D721Med (cell line): ENCODE results near the gene ST3GAL3.

Source experiments
- DNase-seq: peaks from one replicate; pipeline ENCODE4 v3.0.0; 2011; ENCODE audit warnings: low spot score; ENCODE audit not compliant: insufficient read length
- FAIRE-seq: peaks from 2 replicates; lab custom pipeline; 2011; peaks lifted over from hg19 to GRCh38; lab: Jason Lieb, UNC
- CTCF ChIP-seq: IDR thresholded peaks from 2 replicates; pipeline ENCODE4 v1.5.1; 2012; ENCODE audit warnings: mild to moderate bottlenecking, control low read depth; ENCODE audit not compliant: insufficient read depth; ENCODE audit errors: missing control alignments

The ST3GAL3 gene

DNA sequence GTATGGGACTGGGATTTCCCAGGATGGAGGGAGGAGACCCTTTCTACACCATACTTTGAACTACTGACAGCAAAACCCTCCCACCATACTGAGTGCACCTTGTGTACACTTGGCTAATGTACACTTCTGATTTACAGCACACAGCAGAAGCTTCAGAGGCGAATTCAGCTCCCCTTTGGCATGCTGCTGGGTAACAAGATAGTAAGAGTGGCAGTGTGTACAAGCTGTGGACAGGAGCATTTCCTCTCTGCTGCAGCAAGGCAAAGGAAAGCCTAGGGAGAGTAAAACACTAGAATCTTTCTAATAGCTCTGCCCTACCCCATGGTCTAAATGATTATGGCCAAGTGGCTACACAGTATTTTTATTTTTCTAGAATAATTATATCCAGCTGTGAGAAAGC lies 142.3 kb downstream of the ST3GAL3 start:
- TF ChIP-seq CTCF, result no peak
- FAIRE-seq, result no peak

GRCh38 chr1:43850591-43851233 lies 143.4 kb downstream of the ST3GAL3 start:
- TF ChIP-seq CTCF, result no peak
- DNase-seq (no peak), FAIRE-seq (no peak)

More for the DNA sequence above, 142.3 kb downstream of the ST3GAL3 start:
- no peak for DNase-seq

- no peak for TF ChIP-seq CTCF
- no peak for DNase-seq
- FAIRE-seq, result no peak
These were observed 144.4 kb downstream of the ST3GAL3 start for GRCh38 chr1:43851561-43852338.

DNA sequence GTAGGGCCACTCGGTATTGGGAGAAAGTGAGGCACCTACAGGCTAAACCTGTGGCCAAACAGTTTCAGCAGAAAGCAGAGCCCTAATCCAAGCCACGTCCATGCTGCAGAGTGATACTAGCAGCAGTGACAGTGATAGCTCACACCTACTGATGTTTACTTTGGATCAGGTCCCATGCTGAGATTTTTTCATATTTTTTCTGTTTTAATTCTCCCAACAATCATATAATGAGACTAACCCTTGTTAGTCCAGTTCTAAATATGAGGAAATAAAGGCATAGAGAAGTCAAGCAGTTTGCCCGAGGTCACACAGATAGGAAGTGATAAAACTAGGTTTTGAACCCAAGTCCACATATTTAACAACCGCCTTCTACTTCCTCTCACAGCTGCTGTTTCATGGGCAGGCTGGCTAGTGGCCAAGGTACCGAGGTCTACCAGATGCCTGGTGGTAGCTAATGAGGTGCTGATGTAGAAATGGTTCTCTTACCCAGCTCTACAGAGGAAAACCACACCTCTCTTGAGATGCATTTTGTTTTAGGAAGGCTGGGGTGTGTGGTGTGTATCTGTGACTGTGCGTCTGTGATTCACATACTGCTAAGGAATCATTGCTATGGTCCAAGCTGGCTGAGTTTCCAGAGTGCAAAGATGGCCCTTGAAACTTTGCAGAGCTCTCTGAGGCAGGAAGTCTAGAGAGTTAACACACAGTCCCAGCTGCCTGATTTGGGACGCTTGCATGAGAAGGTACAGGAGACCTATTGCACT lies 146.0 kb downstream of the ST3GAL3 start:
- no peak for TF ChIP-seq CTCF
- no peak for DNase-seq
- no peak for FAIRE-seq

GRCh38 chr1:43854473-43854872 lies 147.1 kb downstream of the ST3GAL3 start:
- no peak for TF ChIP-seq CTCF
- FAIRE-seq (no peak), DNase-seq (no peak)

GRCh38 chr1:43856188-43856587 lies 148.9 kb downstream of the ST3GAL3 start:
- no peak for FAIRE-seq
- TF ChIP-seq CTCF, result no peak
- no peak for DNase-seq

DNA sequence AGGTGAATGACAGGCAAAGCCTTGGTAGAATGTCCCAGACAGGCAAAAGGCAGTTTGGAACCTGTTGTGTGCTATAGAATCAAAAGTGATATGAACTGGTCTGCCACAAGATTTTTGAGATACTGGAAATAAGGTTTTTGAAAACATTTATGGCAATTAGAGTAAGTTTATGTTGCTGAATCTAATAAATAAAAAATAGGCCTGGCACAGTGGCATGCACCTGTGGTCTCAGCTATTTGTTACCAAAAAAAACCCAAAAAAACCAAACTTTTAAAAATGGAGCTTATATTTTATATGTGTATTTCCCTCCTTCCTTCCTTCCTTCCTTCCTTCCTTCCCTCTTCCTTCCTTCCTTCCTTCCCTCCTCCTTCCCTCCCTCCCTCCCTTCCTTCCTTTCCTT lies 149.8 kb downstream of the ST3GAL3 start:
- DNase-seq (no peak), FAIRE-seq (no peak)
- TF ChIP-seq CTCF, result no peak
